C4-2B (cell line): Measurements from ENCODE around the gene FHIP2A.

Experiments used
- CTCF ChIP-seq: fragments of 450-650 bp; conservative IDR thresholded peaks from 2 replicates; pipeline ENCODE4 v1.5.1; 2017; ENCODE audit warnings: mild to moderate bottlenecking
- ZFX ChIP-seq: fragments of 450-650 bp; IDR thresholded peaks from 2 replicates; pipeline ENCODE4 v1.6.1; 2017

GRCh38 chr10:114837690-114838089 is 16.1 kb downstream of the FHIP2A start:
- no peak for TF ChIP-seq CTCF
- TF ChIP-seq ZFX = no peak
